Measurements from ENCODE around the gene MBLAC1.

MBLAC1 gene

GRCh38 chr7:100098913-100099312 lies 27.9 kb upstream of the MBLAC1 start:
- no peak for DNase-seq

- DNase-seq: no peak
Observed at GRCh38 chr7:100099452-100099851, 27.3 kb upstream of the MBLAC1 start.

GRCh38 chr7:100100420-100101015 lies 26.2 kb upstream of the MBLAC1 start:
- DNase-seq: peak; percentile 83

GRCh38 chr7:100101016-100101862 lies 25.5 kb upstream of the MBLAC1 start, which contains the start of the genes AP4M1 and MCM7:
AP4M1 (plus strand) TSS chr7:100101643; CDS start chr7:100101715, 72 bp downstream.
MCM7 (minus strand) TSS chr7:100101397; CDS start chr7:100101294, 103 bp downstream.
- DNase-seq: peak; percentile 97

- no peak for DNase-seq
Observed at GRCh38 chr7:100102950-100103840, 23.6 kb upstream of the MBLAC1 start.

- DNase-seq: no peak
Observed at GRCh38 chr7:100105534-100105933, 21.2 kb upstream of the MBLAC1 start.

GRCh38 chr7:100106633-100107032 lies 20.1 kb upstream of the MBLAC1 start:
- DNase-seq: no peak

GRCh38 chr7:100107125-100107737 lies 19.5 kb upstream of the MBLAC1 start:
- DNase-seq: no peak

GRCh38 chr7:100107890-100108289 lies 18.9 kb upstream of the MBLAC1 start:
- DNase-seq: no peak

GRCh38 chr7:100109521-100110163 lies 17.1 kb upstream of the MBLAC1 start:
- no peak for DNase-seq

GRCh38 chr7:100111156-100111555 lies 15.6 kb upstream of the MBLAC1 start:
- DNase-seq: no peak

- DNase-seq: no peak
Observed at GRCh38 chr7:100111914-100112313, 14.9 kb upstream of the MBLAC1 start.

- no peak for DNase-seq
Observed at GRCh38 chr7:100115026-100115425, 11.7 kb upstream of the MBLAC1 start.

- no peak for DNase-seq
Observed at GRCh38 chr7:100118388-100119071, 8.2 kb upstream of the MBLAC1 start.

- peak; percentile 96 for DNase-seq
Observed at GRCh38 chr7:100119072-100119969, 7.4 kb upstream of the MBLAC1 start, which contains the start of the genes CNPY4 and TAF6. CNPY4 (plus strand) TSS chr7:100119634; CDS start chr7:100119745, 111 bp downstream. TAF6 (minus strand) TSS chr7:100119358; CDS start chr7:100114209, 5,149 bp downstream.

- DNase-seq: peak; percentile 87
Observed at GRCh38 chr7:100119970-100120732, 6.6 kb upstream of the MBLAC1 start.

- DNase-seq: no peak
Observed at GRCh38 chr7:100120733-100121036, 6.1 kb upstream of the MBLAC1 start.

GRCh38 chr7:100122067-100122466 lies 4.7 kb upstream of the MBLAC1 start:
- no peak for DNase-seq

- no peak for DNase-seq
Observed at GRCh38 chr7:100122568-100122967, 4.2 kb upstream of the MBLAC1 start.

All from CD4-positive, alpha-beta T cell treated with Interleukin-4 for 4 hours (primary cell).